Measurements from ENCODE around the gene MMP23B.
"Not testable (repeated sequence)": the region's sequence is repeated elsewhere in the genome, so short reads cannot be mapped to it uniquely, and the experiment has no call there.

The MMP23B gene

GRCh38 chr1:1634613-1635012, 2.6 kb downstream of the MMP23B start:
- DNase-seq: not testable (repeated sequence)

DNA sequence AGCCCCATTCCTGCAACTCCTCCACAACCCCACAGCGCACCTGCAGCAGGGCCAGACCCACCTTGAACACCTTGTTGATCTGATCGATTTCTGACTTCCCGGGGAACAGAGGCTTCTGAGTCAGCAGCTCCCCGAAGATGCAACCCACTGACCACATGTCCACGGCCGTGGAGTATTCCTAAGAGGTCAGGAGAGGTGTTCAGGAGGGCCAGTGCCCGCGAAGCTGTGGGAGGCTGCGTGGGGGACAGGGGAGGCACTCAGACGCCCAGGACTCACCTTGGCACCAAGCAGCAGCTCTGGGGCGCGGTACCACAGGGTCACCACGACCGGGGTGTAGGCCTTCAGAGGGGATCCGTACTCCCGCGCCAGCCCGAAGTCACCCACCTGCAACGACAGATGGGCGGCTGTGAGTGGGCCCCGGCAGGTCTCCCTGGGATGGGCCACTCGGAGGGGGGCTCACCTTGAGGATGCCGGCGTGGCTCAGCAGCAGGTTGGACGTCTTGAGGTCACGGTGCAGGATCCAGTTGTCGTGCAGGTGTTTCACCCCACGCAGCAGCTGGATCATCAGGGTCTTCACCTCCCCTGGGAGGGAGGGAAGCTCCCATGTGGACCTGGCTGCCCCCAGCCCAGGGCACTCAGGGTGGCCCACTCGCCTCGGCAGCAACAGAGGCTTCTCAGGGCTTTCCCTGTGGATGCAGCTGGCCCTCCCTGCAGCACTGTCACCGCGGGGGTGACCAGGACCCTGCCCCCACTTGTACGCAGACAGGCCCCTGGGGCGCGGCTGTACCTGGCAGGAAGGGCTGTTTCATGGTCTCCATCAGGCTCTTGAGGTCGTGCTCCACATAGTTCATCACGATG, 4.9 kb downstream of the MMP23B start:
- not testable (repeated sequence) for DNase-seq

GRCh38 chr1:1637479-1637875, 5.5 kb downstream of the MMP23B start:
- not testable (repeated sequence) for DNase-seq

DNA sequence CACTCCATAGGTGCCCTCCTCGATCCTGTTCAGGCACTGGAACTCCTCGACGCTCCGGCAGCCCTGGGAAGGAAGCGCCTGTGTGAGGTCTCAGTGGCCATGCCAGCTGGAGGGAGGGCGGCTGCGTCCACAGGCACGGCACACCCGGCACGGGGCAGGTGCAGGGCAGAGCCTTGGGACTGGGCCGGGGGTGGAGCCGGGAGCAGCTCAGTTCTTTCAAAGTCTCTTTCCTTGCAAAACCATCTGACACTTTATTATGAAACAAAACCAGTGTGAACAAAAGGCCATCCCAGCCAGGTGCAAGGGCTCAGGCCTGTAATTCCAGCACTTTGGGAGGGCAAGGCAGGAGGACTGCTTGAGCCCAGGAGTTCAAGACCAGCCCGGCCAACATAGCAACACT, 6.6 kb downstream of the MMP23B start:
- not testable (repeated sequence) for DNase-seq

GRCh38 chr1:1639368-1639767, 7.4 kb downstream of the MMP23B start:
- DNase-seq: not testable (repeated sequence)

DNA sequence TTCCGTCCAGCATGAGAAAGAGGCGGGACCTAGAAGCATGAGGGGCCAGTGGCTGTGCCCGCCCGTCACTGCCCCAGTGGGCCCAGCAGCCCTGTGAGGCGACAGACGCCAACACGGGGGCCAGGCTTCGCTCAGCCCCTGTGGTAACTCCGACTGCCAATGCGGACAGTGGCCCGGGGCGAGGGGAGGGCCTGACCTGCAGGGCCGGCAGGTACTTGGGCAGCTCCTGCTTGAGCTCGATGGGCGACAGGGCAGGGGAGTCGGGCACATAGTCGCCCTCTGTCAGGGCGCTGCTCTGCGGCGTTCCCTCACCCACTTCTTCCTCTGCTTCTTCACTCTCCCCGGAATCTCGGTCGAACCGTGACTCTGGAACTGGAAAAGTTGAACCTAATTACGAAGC, 8.1 kb downstream of the MMP23B start:
- DNase-seq: not testable (repeated sequence)

DNA sequence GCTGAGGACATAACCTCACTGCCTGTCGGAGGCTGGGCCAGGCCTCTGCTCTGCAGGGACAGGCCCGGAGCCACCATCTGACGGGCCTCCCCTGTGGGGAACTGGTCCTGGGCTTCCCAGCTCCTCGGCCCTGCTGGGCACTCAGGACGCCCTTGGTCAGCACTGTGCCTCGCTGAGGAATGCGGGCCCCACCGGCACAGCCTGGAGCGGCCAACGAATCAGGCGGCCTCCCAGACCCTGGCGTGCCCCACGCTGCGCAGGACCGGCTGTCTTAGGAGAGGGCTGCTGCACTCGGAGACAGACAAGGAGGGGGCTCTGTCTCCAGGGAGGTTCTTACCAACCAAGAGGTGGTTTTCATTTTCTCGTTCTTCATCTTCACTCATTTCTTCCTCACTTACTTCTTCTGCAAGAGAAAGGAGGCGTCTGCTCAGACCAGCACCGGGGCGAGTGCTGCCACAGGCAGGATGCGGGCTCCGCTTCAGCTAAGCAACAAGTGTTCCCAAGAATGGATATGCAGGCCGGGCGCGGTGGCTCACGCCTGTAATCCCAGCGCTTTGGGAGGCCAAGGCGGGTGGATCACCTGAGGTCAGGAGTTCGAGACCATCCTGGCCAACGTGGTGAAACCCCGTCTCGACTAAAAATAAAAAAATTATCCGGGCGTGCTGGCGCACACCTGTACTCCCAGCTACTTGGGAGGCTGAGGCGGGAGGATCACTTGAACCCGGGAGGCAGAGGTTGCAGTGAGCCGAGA, 8.9 kb downstream of the MMP23B start:
- DNase-seq: not testable (repeated sequence)

DNA sequence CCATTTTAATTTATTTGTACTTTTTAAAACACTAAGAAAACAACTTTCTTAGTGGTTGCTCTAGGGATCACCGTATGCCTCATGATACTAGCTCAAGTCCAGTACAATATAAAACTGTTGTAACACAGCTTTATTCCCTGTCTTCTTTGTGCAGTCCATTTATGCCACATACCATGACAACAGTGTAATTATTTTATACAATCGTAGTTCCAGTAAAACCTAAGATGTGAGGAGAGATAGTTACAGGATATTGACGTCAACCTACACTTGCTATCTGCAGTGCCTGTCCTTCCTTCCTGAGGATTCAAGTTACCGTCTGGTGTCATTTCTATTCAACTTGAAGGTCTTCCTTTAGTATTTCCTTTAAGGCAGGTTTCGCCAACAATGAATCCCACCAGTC, 14.4 kb downstream of the MMP23B start:
- not testable (repeated sequence) for DNase-seq

GRCh38 chr1:1647567-1648241, 15.7 kb downstream of the MMP23B start:
- not testable (repeated sequence) for DNase-seq

DNA sequence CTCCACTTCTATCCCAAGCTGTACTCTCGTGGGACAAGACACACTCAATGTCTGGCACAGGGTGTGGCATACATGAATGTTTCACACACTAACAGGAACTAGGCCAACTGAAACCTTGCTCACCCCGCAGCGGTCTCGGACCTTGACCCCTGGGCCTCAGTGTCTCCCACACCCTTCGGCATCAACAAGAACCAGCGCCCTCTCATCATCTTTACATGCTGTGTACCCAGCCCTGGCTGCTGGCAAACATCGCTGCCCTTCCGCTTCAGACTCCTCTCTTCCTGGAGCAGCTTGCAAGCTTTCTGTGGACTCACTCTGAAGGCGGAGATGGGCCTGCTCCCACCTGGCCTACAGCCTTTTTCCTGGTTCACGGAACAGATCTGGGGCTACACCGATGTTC, 16.3 kb downstream of the MMP23B start:
- DNase-seq: not testable (repeated sequence)

DNA sequence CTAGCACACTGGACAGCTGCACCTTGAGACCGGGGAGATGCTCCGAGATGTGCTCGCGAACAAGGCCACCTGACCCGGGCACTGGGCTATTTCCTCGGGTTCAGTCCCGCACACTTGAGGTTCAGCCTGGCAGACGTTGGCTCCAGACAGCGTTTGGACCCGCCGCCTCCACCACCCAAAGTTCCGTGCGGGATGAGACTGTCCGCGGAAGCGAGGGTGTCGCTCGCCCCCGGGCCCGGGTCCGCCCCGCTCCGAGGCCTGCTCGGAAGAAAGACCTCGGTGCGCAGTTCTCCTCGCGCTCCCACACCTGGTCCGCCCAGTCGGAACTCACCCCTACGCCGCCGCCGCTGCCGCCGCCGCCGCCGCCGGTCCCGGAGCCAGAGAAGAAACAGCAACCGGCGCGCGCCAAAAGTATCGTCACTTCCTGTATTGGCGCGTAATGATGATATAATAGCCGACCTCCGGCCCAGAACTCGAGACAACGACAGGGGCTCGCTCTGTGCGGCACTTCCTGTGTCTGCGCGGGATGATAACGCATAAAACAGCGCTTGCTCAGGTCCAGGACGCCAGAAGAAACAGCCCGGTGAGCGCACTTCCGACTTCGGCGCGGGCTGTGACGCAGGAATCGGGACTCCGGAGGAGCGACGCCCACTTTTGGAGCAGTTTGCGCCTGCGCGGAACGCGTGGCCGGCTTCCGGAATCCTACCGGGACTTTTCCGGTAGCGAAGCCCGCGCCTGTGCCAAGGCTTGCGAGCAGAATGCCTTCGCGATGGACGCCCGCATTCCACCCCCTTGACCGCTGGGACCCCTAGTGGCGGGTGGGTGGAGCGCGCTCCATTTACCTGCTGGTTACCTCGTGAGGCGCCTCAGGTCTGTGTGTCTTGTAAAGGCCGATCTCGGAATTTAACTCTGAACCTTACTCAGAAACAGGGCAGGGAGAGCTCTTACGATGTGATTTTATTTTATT, 26.9 kb downstream of the MMP23B start, which contains the start of gene CDK11B:
CDK11B (minus strand) TSS at position 422 of the 967 bp plus-strand sequence. CDS start 1,519 bp downstream, outside the sequence.
- peak; percentile 92 for DNase-seq

GRCh38 chr1:1662392-1662791, 30.4 kb downstream of the MMP23B start:
- not testable (repeated sequence) for DNase-seq

DNA sequence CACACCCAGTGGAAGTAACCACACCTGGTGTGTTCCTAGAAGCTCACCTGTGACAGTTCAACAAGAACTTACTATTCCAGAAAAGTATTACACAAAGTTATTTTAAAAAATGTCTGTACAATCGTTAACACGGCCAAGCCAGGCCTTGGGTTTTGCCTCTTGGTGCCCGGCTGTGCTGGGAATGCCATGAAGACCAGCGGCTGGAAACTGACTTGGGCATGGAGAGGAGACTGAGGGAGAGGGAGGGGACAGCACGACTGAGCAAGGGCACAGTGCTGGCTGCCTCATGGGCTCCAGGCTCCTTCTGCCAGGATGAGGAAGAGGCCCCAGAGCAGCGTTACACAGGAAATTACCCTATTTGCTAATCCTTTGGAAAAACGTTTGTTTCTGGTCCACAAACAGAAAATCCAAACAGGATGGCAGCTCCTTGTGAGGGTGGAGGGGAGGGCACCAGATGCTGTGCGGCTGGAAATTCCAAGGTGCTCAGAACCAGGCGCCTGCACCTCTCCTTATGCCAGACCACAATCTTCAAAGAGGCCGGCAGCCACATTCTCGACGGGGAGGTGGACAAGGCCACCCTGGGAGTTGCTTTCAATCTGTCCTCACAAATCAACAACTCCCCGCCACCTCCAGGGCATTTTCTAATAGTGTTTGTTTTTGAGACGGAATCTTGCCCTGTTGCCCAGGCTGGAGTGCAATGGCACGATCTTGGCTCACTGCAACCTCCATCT, 31.0 kb downstream of the MMP23B start:
- not testable (repeated sequence) for DNase-seq

- not testable (repeated sequence) for DNase-seq
These were observed 32.3 kb downstream of the MMP23B start for GRCh38 chr1:1664318-1664717.

DNA sequence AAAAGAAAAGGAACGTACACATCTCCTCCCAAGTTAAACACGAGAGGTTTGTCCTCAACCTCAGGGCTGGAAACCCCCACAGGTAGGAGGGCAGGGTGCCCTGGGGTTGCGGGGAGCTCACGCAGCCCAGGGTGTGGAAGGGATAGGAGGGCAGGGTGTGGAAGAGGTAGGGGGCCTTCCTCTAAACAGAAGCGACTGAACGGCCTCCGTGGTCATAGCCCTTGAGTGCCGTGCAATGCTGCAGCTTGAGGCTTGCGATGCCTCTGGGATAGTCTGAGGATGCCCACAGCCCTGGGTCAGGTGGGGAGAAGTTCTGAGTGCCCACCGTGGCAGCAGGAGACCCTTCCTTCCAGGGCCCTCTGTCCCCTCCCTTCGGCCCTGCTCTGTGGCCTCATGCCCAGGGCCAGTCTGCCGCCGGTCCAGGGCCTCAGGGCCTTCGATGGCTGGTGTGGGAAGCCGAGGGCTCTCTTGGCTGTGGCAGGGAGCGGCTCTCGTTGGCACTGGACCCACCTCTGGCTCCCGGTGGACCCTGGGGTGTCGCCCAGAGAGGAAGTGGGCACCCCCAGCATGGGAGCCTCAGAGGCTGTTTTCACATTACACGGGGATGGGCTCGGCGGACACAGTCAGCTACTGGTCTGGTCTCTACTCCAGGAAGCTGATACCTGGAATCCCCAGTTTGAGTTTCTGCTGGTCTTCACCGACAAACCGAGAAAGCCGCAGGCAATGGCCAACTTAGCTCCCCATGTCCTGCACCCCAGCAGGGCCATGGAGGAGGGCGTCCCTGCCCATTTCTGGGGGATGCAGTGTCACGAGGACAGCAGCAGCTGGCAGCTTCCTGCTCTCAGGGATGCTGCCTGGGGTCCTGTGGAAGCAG, 33.2 kb downstream of the MMP23B start:
- DNase-seq: no peak

DNA sequence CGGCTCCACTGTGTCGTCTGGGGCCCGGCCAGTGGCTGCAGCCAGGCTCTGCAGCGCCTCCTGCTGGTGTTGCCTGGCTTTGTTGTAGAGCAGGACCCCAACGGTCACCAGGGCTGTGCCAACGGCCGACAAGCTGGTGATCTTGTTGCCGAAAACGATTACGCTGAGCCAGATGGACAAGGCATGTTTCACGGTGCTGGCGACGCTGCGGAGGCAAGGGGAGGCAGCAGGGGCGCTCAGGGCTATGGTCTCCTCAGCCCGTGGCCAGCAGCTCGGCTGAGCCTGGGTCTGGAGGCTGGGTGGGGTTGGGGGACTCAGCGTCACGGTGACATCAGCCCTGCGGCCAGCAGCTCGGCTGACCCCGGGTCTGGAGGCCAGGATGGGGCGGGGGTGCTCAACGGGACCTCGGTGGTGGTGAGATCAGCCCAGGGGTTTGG, 33.9 kb downstream of the MMP23B start:
- DNase-seq: peak; percentile 45

DNA sequence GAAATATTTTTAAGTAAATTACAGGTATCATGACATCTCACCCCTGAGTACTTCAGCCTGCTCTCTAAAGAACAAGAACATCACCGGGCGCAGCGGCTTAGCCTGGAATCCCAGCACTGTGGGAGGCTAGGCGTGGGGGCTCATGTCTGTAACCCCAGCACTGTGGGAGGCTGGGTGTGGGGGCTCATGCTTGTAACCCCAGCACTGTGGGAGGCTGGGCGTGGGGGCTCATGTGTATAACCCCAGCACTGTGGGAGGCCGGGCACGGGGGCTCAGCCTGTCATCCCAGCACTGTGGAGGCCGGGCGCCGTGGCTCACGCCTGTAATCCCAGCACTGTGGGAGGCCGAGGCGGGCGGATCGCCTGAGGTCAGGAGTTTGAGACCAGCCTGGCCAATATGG, 34.6 kb downstream of the MMP23B start:
- no peak for DNase-seq

DNA sequence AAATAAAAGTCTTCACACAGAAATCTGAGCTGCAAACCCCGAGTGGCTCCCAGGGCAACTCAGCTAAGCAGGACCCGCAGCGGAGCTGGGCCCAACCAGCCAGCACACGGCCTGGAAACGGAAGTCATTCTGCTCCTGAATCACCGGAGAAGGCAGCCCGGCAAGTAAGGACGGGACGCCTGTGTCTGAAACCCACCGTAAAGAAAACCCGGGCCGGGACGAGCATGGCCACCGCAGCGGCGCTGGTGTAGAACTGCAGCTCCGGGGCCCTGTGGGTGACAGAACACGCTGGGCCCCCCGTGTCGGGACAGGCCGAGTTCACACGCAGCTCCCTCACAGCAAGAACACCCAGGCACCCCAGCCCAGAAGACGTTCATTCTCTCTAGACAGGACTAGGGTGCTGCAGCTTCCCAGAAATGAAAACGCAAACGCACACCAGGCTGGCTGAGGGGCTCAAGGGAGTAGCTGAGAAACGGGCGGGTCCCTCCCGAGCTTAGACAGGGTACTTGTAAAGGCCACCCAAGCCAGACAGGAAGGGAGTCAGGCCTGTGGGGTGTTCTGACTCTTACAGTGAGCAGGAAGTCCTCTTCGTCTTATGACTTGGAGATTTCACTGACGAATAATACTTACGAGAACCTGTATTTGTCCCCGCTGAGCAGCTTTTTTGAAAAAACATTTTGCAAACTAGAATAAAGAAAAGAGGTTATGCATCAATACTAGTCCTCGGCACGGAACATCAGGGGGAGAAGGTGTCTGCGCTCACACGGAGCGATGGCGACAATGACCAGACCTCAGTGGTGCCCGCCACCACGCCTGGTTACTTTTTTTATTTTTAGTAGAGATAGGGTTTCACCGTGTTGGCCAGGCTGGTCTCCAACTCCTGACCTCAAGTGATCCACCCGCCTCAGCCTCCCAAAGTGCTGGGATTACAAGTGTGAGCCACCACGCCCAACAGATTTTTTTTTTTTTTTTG, 37.8 kb downstream of the MMP23B start:
- no peak for DNase-seq

GRCh38 chr1:1670866-1671265, 38.9 kb downstream of the MMP23B start:
- no peak for DNase-seq
